Bronchial epithelial cell (primary cell): ENCODE results near the gene RAPGEF1. TPM values are rescaled to one million over a fixed set of nuclear protein-coding genes. Genes with fewer than 3 reads are reported as not detected.
A peak's percentile ranks its signal among the peaks of the same experiment; 100 is the strongest.

Experiments
- DNase-seq: peaks from one replicate; pipeline ENCODE4 v3.0.0-alpha.2; 2010; ENCODE audit warnings: low read depth
- FAIRE-seq: peaks from 2 replicates; lab custom pipeline; 2011; peaks lifted over from hg19 to GRCh38; lab: Jason Lieb, UNC
- H3K27me3 ChIP-seq: 2 replicates; pipeline ENCODE4 v1.5.1; 2011; ENCODE audit warnings: low read length; ENCODE audit not compliant: control insufficient read depth, insufficient read depth
- H3K36me3 ChIP-seq: 2 replicates; pipeline ENCODE4 v1.5.1; 2011; ENCODE audit warnings: low read length; ENCODE audit not compliant: control insufficient read depth, insufficient read depth
- H3K4me3 ChIP-seq: 2 replicates; pipeline ENCODE4 v1.5.1; 2011; ENCODE audit warnings: mild to moderate bottlenecking, low read depth, low read length, control low read depth
- CTCF ChIP-seq: IDR thresholded peaks from 2 replicates; pipeline ENCODE4 v1.5.1; 2011; ENCODE audit warnings: mild to moderate bottlenecking, moderate library complexity, low read length, control low read depth, inconsistent platforms; ENCODE audit not compliant: insufficient read depth, severe bottlenecking
- total RNA-seq: library from RNA; depleted of rRNA; stranded (reverse); fragments of >200 nt; gene quantifications from 2 replicates; pipeline ENCODE4 v1.2.1, GENCODE V29; 2014

The RAPGEF1 gene
- total RNA-seq, 1 donor from 2014 or later: 19.2 TPM

- Histone ChIP-seq H3K4me3 (no peak overlapping the region), H3K36me3 (no peaks in the 10 kb centered on the region), H3K27me3 (no peaks in the 10 kb centered on the region)
- TF ChIP-seq CTCF: no peak
- peak; percentile 97 for DNase-seq
- no peak for FAIRE-seq
Measured at GRCh38 chr9:131678499-131679111, 61.3 kb downstream of the RAPGEF1 start.

- no peak overlapping the region for H3K4me3 ChIP-seq
- no peak for TF ChIP-seq CTCF
- no peaks in the 10 kb centered on the region for H3K36me3 ChIP-seq
- DNase-seq (peak; percentile 50), FAIRE-seq (no peak)
- no peaks in the 10 kb centered on the region for H3K27me3 ChIP-seq
Measured at GRCh38 chr9:131677444-131678180, 62.3 kb downstream of the RAPGEF1 start.

- Histone ChIP-seq H3K4me3 (no peak overlapping the region), H3K36me3 (no peaks in the 10 kb centered on the region), H3K27me3 (no peaks in the 10 kb centered on the region)
- FAIRE-seq: no peak
- TF ChIP-seq CTCF: no peak
- no peak for DNase-seq
Measured at GRCh38 chr9:131677049-131677443, 62.8 kb downstream of the RAPGEF1 start.

- no peak for DNase-seq
- TF ChIP-seq CTCF: no peak
- Histone ChIP-seq H3K27me3 (no peaks in the 10 kb centered on the region), H3K4me3 (no peak overlapping the region), H3K36me3 (no peaks in the 10 kb centered on the region)
- FAIRE-seq: no peak
Measured at GRCh38 chr9:131676431-131676972, 63.4 kb downstream of the RAPGEF1 start.

GRCh38 chr9:131675437-131676022 lies 64.3 kb downstream of the RAPGEF1 start:
- no peak for FAIRE-seq

More at GRCh38 chr9:131675437-131676022, 64.3 kb downstream of the RAPGEF1 start:
- Histone ChIP-seq H3K27me3 (no peaks in the 10 kb centered on the region), H3K4me3 (no peak overlapping the region), H3K36me3 (no peaks in the 10 kb centered on the region)
- TF ChIP-seq CTCF: no peak
- no peak for DNase-seq
